GM13976 (cell line): ENCODE results near the gene MAP7D1.

Experiments used
- DNase-seq: peaks from one replicate; pipeline ENCODE4 v3.0.0; 2012; ENCODE audit warnings: low spot score
- in situ Hi-C: fragments of 300-500 bp; cut with MboI; formaldehyde crosslinking; loops from one replicate; pipeline ENCODE4 v1.12.0; 2022; ENCODE audit warnings: low sequenced_read_pairs, mixed read lengths, inconsistent platforms; ENCODE audit not compliant: unreplicated experiment
- TF ChIP-seq, protein P1 (sequence below): IDR thresholded peaks from 2 replicates; pipeline ENCODE4 v1.5.1; 2012; ENCODE audit warnings: borderline replicate concordance, mild to moderate bottlenecking; ENCODE audit not compliant: insufficient read depth; ENCODE audit errors: extremely low read depth, missing control alignments, control extremely low read depth

Gene MAP7D1

DNA sequence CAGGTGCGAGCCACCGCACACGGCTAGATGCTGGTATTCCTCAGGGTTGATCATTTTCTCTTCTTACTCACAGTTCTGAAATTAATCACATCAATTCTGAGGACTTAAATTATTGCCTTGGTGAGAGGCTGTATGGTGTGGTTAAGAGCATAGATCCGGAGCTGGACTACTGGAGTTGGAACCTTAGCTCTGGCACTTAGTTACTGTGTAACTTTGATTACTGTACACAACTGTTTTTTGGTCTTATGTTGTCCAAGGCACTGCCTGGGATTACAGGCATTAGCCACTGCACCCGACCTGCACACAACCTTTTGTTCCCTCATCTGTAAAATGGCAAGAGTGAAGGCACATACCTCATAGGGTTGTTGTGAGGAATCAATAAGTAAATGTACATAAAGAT is 42.7 kb downstream of the MAP7D1 start:
- in situ Hi-C loops = no loop called here
- TF ChIP-seq, protein P1, sequence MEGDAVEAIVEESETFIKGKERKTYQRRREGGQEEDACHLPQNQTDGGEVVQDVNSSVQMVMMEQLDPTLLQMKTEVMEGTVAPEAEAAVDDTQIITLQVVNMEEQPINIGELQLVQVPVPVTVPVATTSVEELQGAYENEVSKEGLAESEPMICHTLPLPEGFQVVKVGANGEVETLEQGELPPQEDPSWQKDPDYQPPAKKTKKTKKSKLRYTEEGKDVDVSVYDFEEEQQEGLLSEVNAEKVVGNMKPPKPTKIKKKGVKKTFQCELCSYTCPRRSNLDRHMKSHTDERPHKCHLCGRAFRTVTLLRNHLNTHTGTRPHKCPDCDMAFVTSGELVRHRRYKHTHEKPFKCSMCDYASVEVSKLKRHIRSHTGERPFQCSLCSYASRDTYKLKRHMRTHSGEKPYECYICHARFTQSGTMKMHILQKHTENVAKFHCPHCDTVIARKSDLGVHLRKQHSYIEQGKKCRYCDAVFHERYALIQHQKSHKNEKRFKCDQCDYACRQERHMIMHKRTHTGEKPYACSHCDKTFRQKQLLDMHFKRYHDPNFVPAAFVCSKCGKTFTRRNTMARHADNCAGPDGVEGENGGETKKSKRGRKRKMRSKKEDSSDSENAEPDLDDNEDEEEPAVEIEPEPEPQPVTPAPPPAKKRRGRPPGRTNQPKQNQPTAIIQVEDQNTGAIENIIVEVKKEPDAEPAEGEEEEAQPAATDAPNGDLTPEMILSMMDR = no peak
- DNase-seq = no peak

DNA sequence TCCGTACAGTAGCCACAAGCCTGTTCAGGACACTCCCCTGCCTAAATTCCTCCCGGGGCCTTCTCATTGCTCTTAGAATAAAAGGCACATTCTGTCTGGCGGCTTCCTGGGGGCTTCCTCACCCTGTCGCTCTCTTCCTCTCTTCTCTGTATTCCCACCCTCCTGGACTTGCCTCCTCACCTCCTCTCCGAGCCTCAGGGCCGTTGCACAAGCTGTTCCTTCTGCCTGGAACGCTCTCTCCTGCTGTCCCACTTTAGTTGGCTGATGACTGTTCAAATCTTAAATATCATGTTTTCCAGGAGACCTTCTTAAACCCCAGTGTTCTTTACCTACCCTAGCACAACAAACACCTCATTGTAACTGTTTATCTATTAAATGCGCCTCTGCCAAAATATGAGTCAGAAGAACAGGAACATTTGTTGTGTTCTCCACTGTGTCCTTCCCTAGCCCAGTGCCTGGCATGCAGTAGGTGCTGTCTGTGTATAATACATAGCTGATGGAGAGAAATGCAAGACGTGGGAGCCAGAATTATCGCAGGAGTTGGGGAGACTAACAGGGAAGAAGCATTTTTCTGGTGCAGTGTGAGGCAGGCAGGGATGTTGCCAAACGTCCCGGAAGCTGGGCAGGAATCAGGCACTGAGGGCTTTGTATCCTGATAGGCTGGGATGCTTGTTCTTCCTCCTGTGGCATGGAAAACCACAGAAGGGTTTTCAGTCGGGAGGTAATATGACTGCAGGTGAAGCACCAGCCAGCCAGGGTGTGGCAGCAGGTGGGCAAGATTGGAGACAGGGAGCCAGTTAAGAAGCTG is 44.2 kb downstream of the MAP7D1 start:
- no peak for DNase-seq
- TF ChIP-seq, protein P1 = no peak
- in situ Hi-C loops = no loop called here

DNA sequence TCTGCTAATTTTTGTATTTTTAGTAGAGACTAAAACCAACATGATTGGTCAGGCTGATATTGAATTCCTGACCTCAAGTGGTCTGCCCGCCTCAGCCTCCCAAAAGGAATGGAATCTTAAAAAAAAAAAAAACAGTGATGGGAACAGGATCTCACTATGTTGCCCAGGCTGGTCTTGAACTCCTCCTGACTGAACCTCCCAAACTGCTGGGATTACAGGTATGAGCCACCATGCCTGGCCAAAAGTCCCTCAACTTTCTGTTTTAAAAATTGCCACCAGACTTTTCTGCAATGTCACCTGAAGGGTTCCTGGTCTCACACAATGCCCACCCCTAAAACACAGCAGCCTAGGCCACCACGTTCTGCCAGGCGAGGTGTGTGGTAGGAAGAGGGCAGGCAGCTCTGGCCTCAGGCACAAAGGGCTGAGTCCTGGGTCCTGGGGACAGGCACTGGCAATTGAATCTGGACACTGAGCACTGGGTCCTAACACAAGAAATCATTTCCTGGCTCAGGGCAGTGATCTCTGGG is 47.1 kb downstream of the MAP7D1 start:
- DNase-seq = no peak
- TF ChIP-seq, protein P1 = no peak
- in situ Hi-C loops = no loop called here

DNA sequence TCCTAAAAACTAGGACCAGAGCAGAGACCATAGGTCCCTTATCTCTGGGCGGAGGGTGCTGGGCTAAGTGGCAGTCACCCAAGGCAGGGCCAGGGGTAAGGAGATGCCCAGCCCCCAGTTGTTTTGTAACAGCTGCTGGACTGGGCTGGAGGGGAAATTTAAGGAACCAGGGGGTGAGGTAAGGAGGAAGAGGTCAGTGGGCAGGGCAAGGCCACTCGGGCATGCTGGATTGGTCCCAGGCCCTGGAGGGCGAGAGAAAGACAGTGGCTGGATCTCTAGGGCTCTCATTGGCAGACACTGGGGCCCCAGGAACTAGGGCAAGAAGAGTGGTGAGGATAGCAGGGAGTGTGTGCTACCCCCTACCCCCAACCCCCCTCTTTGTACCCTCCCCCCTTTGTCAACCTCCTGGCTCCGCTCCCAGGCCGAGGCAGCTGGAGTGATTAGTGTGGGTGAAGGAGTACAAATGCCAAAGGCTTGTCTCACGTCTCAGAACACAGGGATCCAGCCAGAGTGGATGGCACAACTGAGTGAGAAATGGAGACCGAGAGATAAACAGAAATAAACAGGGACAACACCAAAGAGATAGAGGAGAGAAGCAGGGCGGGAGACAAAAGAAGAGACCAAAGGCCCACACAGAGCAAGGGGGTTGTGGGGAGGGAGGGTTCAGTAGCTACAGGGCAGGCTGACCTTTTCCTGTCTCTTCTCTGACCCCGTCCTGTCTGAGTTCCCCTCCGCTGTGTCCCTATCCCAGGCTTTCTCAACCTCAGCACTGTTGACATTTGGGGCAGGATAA is 47.8 kb downstream of the MAP7D1 start:
- peak; percentile 4 for DNase-seq
- in situ Hi-C loops = no loop called here
- TF ChIP-seq, protein P1 = no peak

DNA sequence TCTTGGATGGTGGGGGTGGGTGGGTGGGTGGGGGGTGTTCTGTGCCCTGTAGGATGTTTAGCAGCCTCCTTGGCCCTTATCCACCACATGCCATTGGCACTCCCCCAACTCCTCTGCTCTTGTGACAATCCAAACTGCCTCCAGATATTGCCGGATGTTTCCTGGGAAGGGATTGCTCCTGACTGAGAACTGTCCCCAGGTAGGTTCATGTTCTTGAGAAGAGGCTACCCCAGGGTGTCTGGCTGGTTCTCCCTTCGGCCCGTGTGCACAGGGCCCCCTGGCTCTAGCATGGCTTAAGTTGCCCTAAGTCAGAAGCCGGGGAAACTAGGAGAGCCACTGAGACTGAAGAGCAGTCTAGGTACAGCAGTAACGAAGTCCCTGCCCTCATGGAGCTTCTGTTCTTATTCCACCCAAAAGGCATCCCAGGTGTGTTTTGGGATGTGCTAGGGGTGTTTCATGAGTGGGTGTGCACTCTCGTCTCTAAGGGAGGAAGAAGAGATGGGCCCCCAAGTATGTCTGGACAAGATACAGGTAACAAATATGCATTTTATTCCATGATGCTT is 48.5 kb downstream of the MAP7D1 start:
- TF ChIP-seq, protein P1 = no peak
- in situ Hi-C loops = no loop called here
- DNase-seq = peak; percentile 3

DNA sequence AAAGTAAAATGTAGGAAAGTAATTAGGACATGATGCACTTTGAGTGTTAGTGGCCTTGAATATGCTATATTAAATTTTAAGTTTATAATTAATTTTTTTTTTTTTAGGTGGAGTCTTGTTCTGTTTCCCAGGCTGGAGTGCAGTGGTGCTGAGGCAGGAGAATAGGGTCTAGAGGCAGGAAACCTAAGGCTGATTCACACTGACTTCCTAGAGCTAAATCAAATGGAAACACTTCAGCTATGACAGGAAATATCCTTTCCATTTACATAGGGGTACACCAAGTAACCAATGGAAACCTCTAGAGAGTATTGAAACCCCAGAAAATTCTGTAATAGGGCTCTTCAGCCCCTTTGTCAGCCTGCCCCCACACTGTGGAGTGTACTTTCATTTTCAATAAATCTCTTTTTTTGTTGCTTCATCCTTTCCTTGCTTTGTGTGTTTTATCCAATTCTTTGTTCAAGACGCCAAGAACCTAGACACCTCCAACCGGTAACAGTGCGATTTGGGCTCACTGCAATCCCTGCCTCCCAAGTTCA is 50.4 kb downstream of the MAP7D1 start:
- in situ Hi-C loops = no loop called here
- TF ChIP-seq, protein P1 = no peak

More for the DNA sequence above, 50.4 kb downstream of the MAP7D1 start:
- DNase-seq = no peak
